HG03521 (cell line): ENCODE measurements around the gene ATAD1.

Experiments
- ATAC-seq: cut with Tn5 transposase; IDR thresholded peaks from one replicate; pipeline ENCODE4 v1.9.1; 2021; ENCODE audit warnings: mild to moderate bottlenecking, moderate library complexity; ENCODE audit not compliant: unreplicated experiment

ATAD1 gene

DNA sequence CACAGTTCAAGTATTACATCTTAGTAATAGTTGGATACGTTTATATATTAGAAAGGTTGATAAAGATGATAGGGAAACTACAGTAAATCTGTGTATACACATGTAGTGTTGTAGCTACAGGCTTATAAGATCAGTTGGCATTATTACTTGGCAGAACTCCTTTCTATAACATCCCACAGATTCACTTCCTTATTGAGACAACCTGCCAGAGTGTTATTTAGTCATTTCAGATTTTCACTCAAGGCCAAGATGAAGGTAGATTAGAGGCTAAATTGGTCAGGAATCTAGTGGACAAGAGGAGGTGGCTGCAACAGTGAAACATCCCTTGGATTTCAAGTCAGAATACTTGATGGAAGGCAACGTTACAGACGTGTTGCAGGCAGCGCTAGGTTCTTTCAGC is 95.3 kb downstream of the ATAD1 start:
- no peak for ATAC-seq

- no peak for ATAC-seq
Observed at GRCh38 chr10:87721781-87722180, 96.2 kb downstream of the ATAD1 start.

- ATAC-seq, result no peak
Observed at GRCh38 chr10:87720665-87721064, 97.4 kb downstream of the ATAD1 start.

- no peak for ATAC-seq
Observed at GRCh38 chr10:87716348-87716670, 101.7 kb downstream of the ATAD1 start.

DNA sequence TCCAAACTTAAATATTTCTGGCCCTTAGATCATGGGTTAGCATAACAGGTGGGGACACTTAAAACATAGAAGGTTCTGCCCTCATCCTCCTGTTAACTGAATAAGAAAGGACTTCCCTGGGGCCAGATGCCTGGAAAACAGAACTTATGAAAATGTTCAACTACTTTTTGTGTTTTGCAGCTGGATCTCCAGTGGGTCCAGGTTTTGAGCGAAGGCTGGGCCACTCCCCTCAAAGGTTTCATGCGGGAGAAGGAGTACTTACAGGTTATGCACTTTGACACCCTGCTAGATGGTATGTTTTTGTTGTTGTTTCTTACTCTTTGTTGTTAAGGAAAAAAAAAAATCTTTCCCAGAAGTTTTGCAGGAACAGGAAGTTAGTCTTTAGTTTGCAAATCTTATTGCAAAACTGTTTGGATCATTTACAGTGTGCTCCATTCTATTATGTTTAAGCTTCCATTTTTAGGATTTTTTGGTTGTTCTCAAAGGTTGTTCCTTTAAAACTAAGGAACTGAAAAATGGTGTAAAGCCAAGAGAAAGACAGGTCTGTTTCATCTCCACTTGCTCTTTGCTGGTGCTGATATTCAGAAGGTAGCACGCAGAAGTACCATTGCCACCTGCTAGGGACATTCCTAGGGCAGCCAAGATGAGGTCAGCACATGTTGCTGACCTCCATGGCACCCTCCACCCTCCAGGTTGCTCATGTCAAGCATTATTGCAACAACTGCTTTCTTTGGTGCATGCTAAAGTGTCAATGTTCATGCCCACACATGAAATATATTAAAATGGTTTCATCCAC is 102.3 kb downstream of the ATAD1 start:
- no peak for ATAC-seq

DNA sequence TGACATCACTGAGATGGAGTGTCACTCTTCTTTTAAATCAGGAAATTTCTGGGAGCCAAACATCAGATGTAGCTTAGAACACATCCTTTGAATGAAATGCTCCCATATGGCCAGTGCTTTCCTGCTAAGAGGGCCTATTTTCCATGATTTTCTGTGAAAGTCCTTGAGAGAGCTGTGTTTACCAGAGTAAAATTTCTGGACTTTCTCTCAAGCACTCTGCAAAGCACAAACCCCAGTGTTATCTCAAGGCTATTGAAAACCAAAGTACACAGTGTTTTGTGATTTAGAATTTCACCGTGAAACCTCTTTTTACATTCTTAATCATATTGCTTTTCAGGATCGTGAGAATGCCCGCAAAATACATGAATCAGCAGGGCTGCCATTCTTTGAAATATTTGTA is 104.3 kb downstream of the ATAD1 start:
- no peak for ATAC-seq

- ATAC-seq, result no peak
Observed at GRCh38 chr10:87712913-87713616, 105.0 kb downstream of the ATAD1 start.

- no peak for ATAC-seq
Observed at GRCh38 chr10:87707254-87707653, 110.8 kb downstream of the ATAD1 start.

GRCh38 chr10:87706731-87707130 is 111.3 kb downstream of the ATAD1 start:
- no peak for ATAC-seq

GRCh38 chr10:87705339-87705738 is 112.7 kb downstream of the ATAD1 start:
- ATAC-seq, result no peak

- ATAC-seq, result no peak
Observed at GRCh38 chr10:87703771-87704170, 114.3 kb downstream of the ATAD1 start.

- ATAC-seq, result no peak
Observed at GRCh38 chr10:87702973-87703294, 115.1 kb downstream of the ATAD1 start.

GRCh38 chr10:87702260-87702972 is 115.6 kb downstream of the ATAD1 start:
- no peak for ATAC-seq
